ENCODE data around the gene A4GALT.
"Not testable (repeated sequence)": the region's sequence is repeated elsewhere in the genome, so short reads cannot be mapped to it uniquely, and the experiment has no call there.

The A4GALT gene

GRCh38 chr22:42682113-42682851 lies 38.4 kb downstream of the A4GALT start:
- DNase-seq (ENCODE audit: low read depth in 2 of 2) = no peak

- no peak for DNase-seq (ENCODE audit: low read depth in 2 of 2)
These were observed 40.0 kb downstream of the A4GALT start for GRCh38 chr22:42680648-42681047.

GRCh38 chr22:42679691-42680090 lies 41.0 kb downstream of the A4GALT start:
- DNase-seq (ENCODE audit: low read depth in 2 of 2) = no peak

- DNase-seq (ENCODE audit: low read depth in 2 of 2) = no peak
These were observed 41.8 kb downstream of the A4GALT start for GRCh38 chr22:42678894-42679293.

- DNase-seq (ENCODE audit: low read depth in 2 of 2) = not testable (repeated sequence)
These were observed 42.7 kb downstream of the A4GALT start for GRCh38 chr22:42677936-42678335.

- no peak for DNase-seq (ENCODE audit: low read depth in 2 of 2)
These were observed 44.5 kb downstream of the A4GALT start for GRCh38 chr22:42676059-42676607.

GRCh38 chr22:42673898-42674401 lies 46.7 kb downstream of the A4GALT start:
- no peak for DNase-seq (ENCODE audit: low read depth in 2 of 2)

GRCh38 chr22:42673071-42673470 lies 47.6 kb downstream of the A4GALT start:
- DNase-seq (ENCODE audit: low read depth in 2 of 2) = not testable (repeated sequence)

- no peak for DNase-seq (ENCODE audit: low read depth in 2 of 2)
These were observed 49.6 kb downstream of the A4GALT start for GRCh38 chr22:42670921-42671709.

GRCh38 chr22:42670046-42670445 lies 50.6 kb downstream of the A4GALT start:
- no peak for DNase-seq (ENCODE audit: low read depth in 2 of 2)

- DNase-seq (ENCODE audit: low read depth in 2 of 2) = not testable (repeated sequence)
These were observed 54.3 kb downstream of the A4GALT start for GRCh38 chr22:42666393-42666792.

- DNase-seq (ENCODE audit: low read depth in 2 of 2) = no peak
These were observed 55.5 kb downstream of the A4GALT start for GRCh38 chr22:42664976-42665831.

- DNase-seq (ENCODE audit: low read depth in 2 of 2) = peak; percentile 55 to 82
These were observed 58.5 kb downstream of the A4GALT start for GRCh38 chr22:42661985-42662831.

- DNase-seq (ENCODE audit: low read depth in 2 of 2) = no peak
These were observed 64.1 kb downstream of the A4GALT start for GRCh38 chr22:42656578-42656977.

GRCh38 chr22:42655693-42656092 lies 65.0 kb downstream of the A4GALT start:
- DNase-seq (ENCODE audit: low read depth in 2 of 2) = no peak

GRCh38 chr22:42654436-42655073 lies 66.1 kb downstream of the A4GALT start:
- no peak for DNase-seq (ENCODE audit: low read depth in 2 of 2)

GRCh38 chr22:42653999-42654398 lies 66.7 kb downstream of the A4GALT start:
- DNase-seq (ENCODE audit: low read depth in 2 of 2) = no peak

- no peak for DNase-seq (ENCODE audit: low read depth in 2 of 2)
These were observed 69.5 kb downstream of the A4GALT start for GRCh38 chr22:42651134-42651533.

GRCh38 chr22:42649246-42650099 lies 71.2 kb downstream of the A4GALT start, which contains the start of gene CYB5R3:
TSS of gene CYB5R3 (minus strand) at chr22:42649392. CDS start at chr22:42649315, 77 bp downstream.
- peak; percentile 49 to 80 for DNase-seq (ENCODE audit: low read depth in 2 of 2)
